Activated CD4-positive, CD25-positive, alpha-beta regulatory T cell treated with anti-CD3 and anti-CD28 coated beads, Interleukin-2, amount 50 U/mL, for 16 hours (primary cell): ENCODE measurements around the gene RAD51B.
"Not testable (repeated sequence)": the region's sequence is repeated elsewhere in the genome, so short reads cannot be mapped to it uniquely, and the experiment has no call there.

ENCODE experiments used
- DNase-seq: peaks from one replicate; pipeline ENCODE4 v3.0.0-alpha.2; 2020; ENCODE audit warnings: low read depth, low spot score

RAD51B gene

DNA sequence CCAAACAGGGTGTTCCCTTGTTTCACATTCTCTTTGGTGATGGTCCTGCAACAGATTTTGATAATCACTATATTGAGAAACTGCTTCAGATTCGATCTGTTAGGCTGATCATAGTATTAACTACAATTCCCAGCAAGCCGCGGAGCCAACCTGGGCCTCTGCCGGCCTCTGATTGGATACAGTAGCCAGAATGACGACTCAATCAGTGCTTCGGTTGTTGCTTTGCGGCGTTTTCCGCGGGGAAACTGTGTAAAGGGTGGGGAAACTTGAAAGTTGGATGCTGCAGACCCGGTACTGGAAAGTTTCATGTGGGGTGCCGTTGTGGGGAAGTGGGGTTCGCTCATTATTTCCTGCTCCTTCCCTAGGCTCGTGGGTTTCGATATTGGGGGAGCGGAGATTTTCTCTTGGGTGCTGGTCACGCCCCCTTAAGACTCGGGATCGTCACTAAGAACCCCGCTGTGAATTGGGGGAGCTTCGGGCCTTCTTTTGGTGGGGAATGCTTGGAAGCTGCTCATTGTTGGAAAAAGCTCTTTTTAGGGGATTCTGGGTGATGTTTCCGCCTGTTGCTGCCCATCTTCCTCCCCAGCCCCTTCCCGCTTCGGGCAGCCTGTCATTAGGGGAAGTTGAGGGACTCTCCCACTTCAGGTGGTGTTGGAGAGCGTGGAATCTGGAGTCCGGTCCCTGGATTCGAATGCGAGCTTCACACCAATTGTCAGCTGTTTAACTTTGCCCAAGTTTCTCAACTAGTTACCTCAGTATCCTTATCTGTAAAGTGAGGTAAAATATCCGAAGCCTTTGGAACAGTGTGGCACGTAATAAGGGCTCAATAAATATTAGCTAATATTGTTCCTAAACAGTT, at the start of gene RAD51B:
TSS of gene RAD51B (plus strand) at position 217 of the 859 bp plus-strand sequence.
- peak; percentile 79 for DNase-seq

DNA sequence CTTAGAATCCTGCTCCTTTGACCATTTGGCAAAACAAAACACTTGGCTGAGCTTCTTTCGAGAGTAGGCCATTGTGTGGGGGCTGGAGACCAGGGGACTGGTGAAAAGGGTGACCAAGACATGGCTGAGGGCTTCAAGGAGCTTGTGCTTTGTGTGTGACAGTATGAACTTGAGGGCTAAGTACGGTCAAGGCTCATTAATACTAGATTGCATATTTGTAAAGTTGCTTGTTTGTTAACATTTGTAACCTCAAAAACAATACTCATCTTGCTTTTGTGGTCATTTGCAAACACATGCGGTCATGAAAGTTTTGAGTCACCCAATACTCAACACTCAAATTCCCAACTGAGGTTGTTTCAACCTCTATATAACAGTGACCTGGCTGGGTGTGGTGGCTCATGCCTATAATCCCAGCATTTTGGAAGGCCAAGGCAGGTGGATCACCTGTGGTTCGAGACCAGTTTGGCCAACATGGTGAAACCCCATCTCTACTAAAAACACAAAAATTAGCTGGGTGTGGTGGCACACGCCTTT, 45.7 kb upstream of the RAD51B start:
- DNase-seq = no peak

DNA sequence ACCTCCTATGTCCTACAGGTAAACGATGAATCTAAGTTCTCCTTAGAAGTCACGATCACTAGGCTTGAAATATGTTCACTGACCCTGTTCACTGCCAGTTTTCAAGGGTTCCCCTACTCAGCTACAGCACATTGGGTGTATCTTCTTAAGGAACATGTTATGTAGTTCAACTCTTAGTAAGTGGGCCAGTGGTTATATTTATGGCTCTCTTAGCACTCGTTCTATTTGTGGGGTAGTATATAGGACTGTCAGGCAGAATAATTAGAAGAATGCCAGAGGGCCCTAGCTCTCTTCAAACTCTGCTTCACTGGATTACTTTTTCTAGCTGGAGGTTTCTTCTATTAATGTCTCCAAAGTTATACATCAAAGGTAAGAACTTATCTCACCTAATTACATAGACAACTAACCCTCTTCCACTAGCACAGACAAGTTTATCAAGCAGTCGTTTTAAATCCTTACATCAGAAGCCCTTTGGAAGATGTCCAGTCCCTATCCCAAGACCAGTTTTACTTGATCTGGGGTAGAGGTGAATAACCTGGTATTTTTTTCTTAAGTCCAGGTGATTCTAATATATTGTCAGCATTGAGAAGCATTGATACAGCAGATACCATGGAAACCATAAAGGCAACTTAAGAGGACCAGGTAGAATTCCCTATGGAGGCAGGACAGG, 42.8 kb upstream of the RAD51B start:
- DNase-seq = no peak

DNA sequence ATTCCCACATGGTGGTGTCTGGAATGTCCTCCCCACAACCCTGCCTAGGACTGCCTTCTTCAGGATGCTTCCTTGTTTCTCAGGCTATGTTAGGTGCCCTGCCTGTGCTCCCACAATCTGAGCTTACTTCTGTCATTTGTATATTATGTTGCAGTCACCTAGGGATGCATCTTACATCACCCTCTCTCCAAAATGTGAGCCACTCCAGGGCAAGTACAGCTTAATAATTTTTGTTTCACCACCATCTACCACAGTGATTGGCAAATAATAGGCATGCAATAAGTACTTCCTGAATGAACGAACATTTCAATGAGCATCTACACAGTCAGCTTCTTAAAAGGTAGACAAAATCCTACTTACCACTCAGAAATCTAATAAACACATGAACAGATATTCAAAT, 40.8 kb upstream of the RAD51B start:
- no peak for DNase-seq

DNA sequence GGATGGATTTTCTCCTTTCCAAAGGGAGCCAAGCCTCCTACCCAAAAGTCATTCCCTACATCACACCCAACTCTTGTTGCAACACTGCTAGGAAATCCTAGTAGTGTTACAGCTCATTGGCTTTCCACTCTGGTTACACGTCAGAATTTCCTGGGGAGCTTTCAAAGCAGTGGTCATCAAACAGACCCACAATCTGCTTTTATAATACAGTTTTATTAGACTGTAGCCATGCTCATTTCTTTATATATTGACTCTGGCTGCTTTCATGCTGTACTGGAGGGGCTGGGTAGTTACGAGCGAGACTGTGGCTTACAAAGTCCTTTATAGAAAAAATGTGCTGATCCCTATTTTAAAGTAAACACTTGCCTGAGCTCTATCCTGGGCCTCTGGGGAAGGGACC, 37.5 kb upstream of the RAD51B start:
- no peak for DNase-seq

DNA sequence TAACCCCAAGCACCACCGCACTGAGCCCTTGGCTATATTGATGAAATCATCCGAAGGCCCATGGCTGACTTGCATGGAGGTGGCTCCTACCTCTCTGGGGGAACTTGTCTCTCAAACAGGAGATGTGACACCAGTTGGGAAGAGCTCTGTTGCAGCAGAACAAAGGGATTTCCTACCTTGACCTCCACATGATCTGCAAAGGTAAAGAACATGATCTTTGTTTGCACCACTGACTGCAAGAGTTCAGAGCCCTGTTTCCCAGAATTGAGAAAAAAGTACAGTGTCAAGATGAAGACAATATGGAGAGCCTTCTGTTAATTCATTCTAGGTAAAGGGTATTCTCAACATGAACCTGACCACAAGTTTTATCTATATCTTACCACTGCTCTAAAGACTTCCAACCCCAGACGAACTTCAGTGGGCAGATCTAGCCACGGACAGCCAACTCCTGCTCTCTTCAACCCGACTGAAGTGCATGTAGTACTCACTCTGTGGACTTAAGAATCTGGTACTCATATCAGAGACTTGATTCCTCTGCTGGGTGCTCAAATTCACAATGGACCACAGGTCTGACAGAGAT, 35.2 kb upstream of the RAD51B start:
- DNase-seq = no peak

DNA sequence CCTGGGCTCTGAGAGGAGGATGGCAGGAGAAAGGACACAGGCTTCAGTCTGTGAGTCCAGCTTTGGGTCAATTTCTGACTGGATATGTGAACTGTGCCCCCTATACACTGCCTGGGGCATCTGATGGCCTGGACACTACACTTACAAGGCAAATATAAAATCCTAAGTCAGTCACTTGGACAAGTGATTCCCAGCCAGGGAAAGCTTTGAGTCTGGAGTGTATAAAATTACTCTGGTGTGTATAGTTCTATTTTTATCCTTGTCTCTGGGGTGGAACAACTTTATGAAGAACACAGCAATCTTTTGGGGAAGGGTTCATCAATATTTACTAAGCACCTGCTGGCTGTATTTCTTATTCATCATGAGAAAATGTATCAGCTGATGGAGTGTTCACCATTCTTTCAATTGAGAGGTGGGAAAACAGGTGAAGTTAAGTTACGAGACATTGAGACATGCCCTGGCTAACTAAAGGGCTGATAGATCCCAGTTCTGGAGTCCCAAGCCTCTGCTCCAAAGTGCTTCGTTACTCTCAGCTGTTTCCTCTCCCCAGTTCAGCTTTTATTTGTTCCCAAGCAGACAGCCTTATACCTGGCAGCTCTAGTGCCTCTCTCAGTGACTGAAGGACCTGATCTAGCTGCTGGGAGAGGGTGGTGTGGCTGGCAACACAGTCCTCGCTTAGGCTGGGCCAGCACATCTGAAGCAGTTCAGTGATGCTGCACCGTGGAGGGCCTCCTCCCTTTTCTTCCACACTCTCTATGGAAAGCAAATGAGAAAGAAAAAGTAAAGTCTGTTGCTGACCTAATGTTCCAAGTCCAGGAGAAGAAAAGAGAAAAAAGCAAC, 34.1 kb upstream of the RAD51B start:
- DNase-seq = no peak

DNA sequence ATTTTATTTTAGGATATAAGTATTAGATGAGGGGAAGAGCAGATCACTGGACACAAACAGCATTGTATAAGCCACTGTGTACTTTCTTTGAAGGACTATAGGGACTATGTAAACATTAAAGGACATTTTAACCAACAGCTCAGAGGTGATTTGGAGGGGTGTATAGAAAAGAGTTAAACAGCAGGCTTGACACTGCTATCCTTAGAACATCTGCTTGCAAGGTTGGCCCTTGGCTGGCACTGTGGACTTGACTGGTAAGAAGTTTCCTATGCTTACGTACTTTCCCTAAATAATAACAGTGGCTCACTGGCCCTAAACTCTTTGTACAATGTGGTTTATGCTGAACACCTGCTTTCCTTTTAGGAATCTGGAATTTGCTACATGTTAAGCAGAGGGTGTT, 31.9 kb upstream of the RAD51B start:
- DNase-seq = no peak

DNA sequence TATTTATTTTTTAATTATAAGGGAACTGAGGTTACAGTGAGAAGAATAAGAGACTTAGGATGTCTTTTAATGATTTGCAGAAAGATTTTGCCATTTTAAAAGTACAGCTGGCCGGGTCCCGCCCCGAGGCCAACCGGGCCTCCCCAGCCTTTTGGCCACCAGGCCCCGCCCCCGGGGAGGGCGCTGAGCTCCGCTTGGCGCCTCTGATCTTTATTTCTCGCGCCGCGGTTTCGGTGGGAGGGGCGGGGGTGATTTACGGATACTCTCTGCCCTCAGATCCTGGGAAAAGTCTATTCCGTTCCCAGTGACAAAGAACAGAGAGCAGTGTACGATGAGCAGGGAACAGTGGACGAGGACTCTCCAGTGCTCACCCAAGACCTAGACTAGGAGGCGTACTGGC, 20.8 kb upstream of the RAD51B start:
- no peak for DNase-seq

DNA sequence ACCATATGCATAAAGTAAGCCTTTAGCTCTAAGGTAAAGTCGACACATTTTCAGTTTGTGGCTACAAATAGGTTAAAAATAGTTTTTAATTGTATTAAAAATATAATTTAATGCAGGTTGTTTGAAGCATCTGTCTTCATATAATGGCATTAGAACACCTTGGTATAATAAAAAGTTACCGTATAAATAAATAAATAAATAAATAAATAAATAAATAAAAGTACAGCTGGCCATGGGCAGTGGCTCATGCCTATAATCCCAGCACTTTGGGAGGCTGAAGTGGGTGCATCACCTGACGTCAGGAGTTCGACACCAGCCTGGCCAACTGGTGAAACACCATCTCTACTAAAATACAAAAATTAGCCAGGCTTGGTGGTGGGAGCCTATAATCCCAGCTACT, 18.8 kb upstream of the RAD51B start:
- DNase-seq = no peak

DNA sequence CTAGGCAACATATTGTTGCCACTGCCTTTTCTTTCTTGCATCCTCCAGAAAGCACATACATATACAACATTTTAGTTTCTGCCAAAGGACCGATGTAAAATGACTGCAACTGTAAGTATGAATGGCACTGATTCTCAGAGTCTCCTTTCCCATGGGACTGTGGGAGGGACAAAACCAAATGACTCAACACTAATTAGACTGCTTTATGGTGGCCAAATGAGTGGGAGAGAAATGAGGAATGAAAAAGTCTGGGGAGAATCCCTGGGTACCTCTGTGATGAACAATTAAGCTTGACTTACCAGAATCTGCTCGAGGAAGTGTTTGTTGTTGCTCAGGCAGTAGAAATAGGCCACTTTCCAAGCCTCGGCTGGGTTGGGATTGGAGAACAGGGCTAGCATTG, 13.3 kb upstream of the RAD51B start:
- no peak for DNase-seq

DNA sequence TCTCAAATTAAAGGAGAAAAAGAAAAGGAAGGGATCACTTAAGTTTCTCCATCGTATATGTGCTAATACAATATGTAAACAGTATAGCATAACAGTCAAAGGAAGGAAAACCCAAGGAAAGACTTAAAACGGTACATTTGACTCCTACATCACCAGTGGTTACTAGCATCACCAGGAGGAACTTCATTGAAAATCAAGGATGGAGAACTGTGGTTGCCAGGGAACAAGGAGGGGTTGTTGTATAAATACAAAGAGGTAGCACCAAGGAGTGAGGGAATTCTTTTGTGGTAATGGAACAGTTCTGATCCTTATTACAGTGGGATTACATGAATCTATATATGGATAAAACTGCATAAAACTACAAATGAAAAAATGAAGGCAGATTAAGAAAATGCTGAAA, 4.8 kb upstream of the RAD51B start:
- DNase-seq = no peak

DNA sequence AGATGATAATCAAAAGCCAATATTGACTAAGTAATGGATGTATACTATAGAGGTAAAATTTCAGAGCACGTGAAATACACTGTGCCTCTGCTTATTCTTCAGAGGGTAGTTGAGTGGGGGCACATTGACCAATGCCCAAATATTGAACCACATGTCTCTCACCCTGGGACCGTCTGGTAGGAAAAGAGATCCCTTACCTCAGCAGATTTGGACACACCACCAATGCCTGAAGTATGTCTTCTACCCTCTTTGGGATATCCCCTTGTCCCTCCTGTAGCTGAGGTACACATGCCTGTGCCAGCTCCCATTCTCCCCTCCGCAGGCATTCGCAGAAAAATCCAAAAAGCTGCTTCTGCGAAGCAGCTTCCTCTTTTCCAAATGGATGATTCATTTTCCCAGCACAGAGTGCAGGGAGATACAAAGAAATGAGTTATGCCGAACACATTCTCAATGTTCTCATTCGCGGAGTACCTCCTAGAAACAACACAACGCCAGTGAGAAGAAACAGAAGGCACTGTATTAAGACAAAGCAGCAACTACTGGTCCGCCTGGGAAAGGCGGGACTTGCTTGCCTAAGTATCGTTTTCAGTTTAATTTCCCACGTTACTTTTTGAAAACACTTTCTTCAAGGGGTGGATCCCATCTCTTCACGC, 3.9 kb upstream of the RAD51B start:
- no peak for DNase-seq

DNA sequence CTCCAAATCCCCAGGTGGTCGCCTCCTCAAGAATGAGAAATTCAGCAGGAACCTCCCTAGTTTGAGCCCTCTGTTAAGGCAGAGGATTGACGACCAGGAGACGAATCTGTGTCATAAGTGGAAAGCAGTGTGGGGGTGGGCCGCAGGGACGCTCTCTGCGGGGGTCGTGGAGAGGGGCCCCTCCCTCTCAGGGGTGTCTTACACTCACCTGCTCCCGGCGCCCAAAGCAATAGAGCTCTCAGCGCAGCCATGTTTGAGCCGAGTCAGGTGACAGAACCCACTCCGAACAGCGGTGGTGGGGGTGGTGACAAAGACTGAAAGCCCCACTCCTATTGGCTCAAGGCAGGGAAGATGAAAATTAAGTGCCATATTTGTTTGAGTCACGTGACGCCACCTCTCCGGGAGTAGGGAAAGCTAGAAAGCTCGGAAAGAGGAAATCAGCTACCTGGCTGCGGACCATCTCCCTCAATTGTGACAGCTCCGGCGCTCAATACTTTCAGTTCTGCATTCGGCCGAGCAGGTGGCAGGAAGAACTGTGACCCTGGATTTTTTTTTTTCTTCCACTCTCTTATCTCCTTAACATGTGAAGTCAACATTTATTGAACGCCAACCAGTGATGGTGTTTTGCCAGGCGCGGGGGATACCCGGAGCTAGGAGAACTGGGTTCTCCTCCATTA, 3.1 kb upstream of the RAD51B start, which contains the start of gene ZFYVE26:
TSS of gene ZFYVE26 (minus strand) at position 265 of the 677 bp plus-strand sequence. CDS start 627 bp downstream, outside the sequence.
- DNase-seq = peak; percentile 87

DNA sequence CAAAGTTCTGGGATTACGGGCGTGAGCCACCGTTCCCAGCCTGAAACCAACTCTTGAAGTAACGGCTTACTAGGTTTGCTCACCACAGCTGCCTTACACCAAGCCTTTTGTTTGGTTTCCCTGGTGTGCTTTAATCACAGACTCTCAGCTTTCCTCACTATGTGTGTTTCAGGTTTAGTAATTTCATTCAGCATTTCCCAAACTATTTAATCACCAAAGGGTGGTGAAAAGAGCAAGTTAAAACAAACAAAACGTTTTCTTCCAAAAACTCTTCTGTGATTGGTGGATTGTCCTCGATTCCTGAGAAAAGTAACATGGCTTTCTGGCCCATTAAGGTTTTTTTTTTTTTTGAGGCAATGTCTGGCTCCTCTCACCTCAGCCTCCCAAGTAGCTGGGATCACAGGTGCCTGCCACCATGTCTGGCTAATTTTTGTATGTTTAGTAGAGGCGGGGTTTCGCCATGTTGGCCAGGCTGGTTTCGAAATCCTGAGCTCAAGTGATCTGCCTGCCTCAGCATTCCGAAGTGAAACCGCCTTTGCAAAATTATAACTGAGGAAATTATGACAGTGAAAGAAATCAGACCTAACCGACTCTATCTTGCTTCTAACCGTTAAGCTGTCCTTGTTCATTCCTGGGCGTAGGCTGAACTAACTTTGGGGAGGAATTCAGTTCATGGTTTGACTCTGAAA, 1.7 kb upstream of the RAD51B start:
- DNase-seq = no peak

DNA sequence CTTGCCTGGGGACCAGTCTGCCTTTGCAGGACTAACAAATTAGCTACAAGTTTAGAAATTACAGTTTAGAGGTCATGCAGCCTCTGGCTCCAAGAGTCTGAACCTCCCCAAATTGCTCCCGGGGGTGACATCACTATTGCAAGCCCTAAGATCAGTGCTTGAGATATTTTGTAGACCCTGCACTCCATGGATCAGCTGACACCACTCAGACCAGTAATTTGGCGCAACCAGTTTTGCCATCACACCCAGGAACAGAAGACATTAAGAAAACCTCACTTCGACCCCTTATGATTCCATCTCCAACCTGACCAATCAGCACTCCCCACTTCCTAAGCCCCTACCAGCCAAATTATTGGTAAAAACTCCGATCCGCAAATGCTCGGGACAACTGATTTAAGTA, 1.1 kb upstream of the RAD51B start:
- not testable (repeated sequence) for DNase-seq

DNA sequence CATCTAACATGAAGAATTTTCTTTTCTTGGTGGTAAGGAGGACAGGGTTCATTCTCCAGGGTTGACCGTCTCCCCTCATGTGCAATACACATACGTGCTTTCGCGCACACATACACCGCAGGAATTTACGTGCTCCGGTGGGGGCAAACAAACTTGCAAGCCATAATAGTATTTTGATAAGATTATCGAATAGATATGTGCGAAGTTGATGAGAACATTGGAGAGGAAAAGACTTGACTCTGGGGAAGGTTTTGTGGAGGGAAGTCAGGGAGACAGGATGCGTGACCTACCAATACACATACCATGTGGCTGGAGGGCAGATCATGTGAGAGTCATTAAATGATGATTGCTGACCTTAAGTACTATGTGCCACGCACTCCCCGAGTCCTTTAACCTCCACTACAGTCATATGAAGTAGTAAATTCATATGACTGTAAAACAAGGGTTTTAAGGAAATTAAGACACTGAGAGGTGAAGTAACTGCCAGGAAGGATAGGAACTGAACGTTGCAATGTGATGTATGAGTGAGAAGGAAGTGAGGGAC, 921 bp downstream of the RAD51B start:
- DNase-seq = no peak

DNA sequence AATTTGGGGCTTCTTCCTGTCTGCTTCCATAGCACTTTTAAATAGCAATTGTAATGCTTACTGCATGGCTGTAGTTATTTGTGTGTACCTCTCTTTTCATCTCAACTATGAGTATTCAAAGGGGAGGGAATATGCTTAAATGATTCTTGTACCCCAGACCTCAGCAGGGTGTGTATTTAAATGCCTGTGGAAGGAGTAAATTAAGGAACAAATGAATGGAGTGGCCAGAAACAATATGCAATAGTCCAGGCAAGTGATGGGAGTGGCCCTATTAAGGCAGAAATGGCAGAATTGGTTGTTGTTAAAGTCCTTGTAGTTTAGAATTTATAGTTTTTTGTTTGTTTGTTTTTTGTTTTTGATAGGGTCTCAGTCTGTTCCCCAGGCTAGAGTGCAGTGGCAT, 1.5 kb downstream of the RAD51B start:
- DNase-seq = no peak

DNA sequence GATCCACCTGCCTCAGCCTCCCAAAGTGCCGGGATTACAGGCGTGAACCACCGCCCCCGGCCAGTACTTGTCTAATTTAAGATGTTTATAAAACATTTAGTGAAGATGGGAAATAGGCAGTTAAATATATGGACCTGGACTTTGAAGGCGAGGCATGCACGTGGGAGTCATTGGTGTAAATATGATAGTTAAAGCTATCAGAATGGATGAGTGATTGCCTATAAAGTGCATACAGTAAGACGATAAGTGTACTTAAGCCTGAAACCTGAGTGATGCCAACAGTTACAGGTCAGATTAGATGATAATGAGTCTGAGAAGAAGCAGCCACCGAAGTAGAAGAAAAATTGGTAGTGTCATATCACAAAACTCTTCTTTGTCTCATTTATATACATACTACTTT, 11.5 kb downstream of the RAD51B start:
- no peak for DNase-seq

DNA sequence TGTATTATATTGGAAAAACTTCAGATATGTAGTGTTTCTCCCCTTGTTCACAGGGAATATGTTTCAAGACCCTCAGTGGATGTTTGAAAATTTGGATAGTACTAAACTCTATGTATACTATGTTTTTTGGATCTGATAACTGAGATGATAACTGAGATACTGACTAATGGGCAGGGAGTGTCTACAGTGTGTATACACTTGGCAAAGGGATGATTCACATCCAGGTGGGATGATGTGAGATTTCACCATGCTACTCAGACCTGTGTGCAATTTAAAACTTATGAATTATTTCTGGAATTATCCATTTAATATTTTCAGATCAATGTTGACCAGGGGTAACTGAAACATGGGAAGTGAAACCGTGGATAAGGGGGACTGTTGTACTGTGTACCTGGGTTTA, 13.8 kb downstream of the RAD51B start:
- no peak for DNase-seq
